Cardiac muscle cell (in vitro differentiated cells and primary cell): ENCODE results near the gene UBE2M. TPM values are rescaled to one million over a fixed set of nuclear protein-coding genes. Genes with fewer than 3 reads are reported as not detected.

Experiments
- DNase-seq, 2 donors: peaks; one replicate each; pipeline versions ENCODE4 v3.0.0 to v3.0.0-alpha.2; 2010 to 2017; ENCODE audit warnings: low read depth in 1 of 2, low spot score in 1 of 2
- H3K27ac ChIP-seq: fragments of 200-600 bp; sonication (generic); 2 replicates; pipeline ENCODE4 v1.5.1; 2016
- H3K27me3 ChIP-seq: fragments of 200-600 bp; sonication (generic); 2 replicates; pipeline ENCODE4 v1.6.0; 2016; ENCODE audit warnings: control low read depth
- H3K36me3 ChIP-seq: fragments of 200-600 bp; sonication (generic); 2 replicates; pipeline ENCODE4 v1.5.1; 2016; ENCODE audit warnings: control low read depth
- H3K4me1 ChIP-seq: fragments of 200-600 bp; sonication (generic); 2 replicates; pipeline ENCODE4 v1.8.1; 2017; ENCODE audit warnings: low read depth, mild to moderate bottlenecking, mixed run types
- H3K4me3 ChIP-seq: fragments of 200-600 bp; sonication (generic); 2 replicates; pipeline ENCODE4 v1.5.1; 2016; ENCODE audit warnings: mild to moderate bottlenecking
- H3K9me3 ChIP-seq: fragments of 200-600 bp; sonication (generic); 2 replicates; pipeline ENCODE4 v1.5.1; 2017; ENCODE audit warnings: low read depth, mild to moderate bottlenecking, control low read depth
- CTCF ChIP-seq: IDR thresholded peaks from 2 replicates; pipeline ENCODE4 v1.5.1; 2012; ENCODE audit warnings: low read depth, mild to moderate bottlenecking, low read length
- polyA plus RNA-seq: library from polyadenylated mRNA; unstranded; fragments of >200 nt; fragmentation: Nextera tagmentation; extraction: Ambion mirVana; gene quantifications from 2 replicates; pipeline ENCODE4 v1.2.1, GENCODE V29; 2016
- total RNA-seq: library from RNA; depleted of rRNA; stranded (reverse); fragments of >200 nt; gene quantifications from 2 replicates; pipeline ENCODE4 v1.2.3, GENCODE V29; 2016

UBE2M gene
- total and polyA plus RNA-seq, 2 experiments from 2014 or later = 70.8 to 177 TPM

- Histone ChIP-seq H3K27me3 (no peaks in the 10 kb centered on the region), H3K9me3 (no peaks in the 10 kb centered on the region), H3K4me3 (peak overlapping the region; percentile 64), H3K4me1 (no peaks in the 10 kb centered on the region), H3K27ac (peak overlapping the region; percentile 94), H3K36me3 (no peaks in the 10 kb centered on the region)
- TF ChIP-seq CTCF = no peak
- no peak for DNase-seq
Measured at GRCh38 chr19:58572026-58572817, 13.8 kb upstream of the UBE2M start.

- no peak for DNase-seq
- H3K27me3 ChIP-seq = no peaks in the 10 kb centered on the region
- no peaks in the 10 kb centered on the region for H3K9me3 ChIP-seq
- no peak overlapping the region for H3K4me3 ChIP-seq
- TF ChIP-seq CTCF = no peak
- no peaks in the 10 kb centered on the region for H3K4me1 ChIP-seq
- H3K36me3 ChIP-seq = no peaks in the 10 kb centered on the region
- H3K27ac ChIP-seq = no peak overlapping the region
Measured at GRCh38 chr19:58571575-58571947, 13.2 kb upstream of the UBE2M start.

DNA sequence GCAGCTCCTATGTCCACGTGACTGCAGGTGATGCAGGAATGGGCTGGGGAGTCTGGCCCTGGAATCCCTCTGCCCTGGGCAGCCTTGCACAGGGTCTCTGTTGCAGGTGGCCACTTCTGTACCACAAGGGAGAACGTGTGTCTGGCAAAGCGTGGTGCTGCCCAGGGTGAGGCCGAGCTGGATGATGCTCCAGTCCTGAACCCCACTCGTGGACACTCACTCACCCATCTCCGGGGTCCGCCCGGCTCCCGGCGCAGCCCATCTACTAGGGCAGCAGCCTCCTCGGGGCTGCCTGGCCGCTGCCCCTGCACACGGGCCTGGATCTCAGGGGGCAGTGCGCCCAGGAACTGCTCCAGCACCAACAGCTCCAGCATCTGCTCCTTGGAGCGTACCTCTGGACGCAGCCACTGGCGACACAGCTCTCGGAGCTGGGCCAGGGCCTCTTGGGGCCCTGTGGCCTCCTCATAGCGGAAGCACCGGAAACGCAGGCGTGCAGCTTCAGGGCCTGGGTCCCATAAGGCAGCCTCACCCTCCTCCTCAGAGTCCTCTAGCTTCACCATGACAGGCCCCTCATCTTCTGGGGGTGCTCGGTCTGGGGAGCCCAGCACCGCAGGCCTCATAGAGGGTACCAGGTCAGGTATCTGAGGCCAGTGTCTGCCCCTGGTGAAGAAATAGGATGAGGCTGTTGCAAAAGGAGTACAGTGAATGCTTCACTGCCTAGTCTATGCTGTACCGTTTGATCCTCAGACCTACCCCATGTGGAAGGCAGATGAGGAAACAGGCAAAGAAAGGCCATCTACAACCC is 12.6 kb upstream of the UBE2M start:
- no peak for DNase-seq
- no peaks in the 10 kb centered on the region for H3K4me1 ChIP-seq
- no peaks in the 10 kb centered on the region for H3K27me3 ChIP-seq
- H3K4me3 ChIP-seq = no peak overlapping the region
- no peaks in the 10 kb centered on the region for H3K36me3 ChIP-seq
- no peak for TF ChIP-seq CTCF
- H3K9me3 ChIP-seq = no peaks in the 10 kb centered on the region
- H3K27ac ChIP-seq = no peak overlapping the region

DNA sequence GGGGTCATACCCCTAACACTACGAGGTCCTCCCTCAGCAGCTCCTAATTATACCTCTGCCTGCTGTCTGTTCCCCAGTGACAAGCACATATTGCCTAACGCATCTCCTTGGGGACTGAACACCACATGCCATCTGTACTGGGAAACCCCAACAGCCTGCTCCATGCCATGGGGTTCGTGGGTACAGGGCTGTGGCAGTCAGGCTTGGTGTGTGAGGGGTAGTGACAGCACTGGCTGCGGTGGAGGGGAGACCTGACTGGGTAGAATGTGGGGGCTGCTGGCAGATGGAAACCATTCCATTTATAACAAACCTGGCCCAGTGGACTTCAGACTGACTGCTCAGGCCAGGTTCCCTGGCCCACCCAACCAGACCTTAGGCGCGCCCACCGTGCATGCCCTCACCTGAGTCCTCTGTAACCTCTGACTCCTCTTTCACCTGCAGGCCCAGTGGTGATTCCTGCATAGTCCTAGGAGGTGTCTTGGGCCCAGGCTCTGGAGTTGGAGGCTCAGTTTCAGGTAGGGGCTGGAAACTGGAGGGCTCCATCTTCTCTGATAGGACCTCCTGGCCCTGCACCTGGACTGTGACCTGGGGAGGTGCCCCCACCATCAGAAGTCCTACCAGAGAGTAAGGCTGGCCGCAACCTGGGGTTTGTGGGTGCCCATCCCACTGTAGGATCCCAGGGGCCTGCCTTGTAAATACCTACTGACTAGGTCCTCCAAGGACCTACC is 11.7 kb upstream of the UBE2M start:
- no peak for TF ChIP-seq CTCF
- Histone ChIP-seq H3K4me3 (no peak overlapping the region), H3K4me1 (no peaks in the 10 kb centered on the region), H3K27ac (no peak overlapping the region), H3K27me3 (no peaks in the 10 kb centered on the region), H3K9me3 (no peaks in the 10 kb centered on the region), H3K36me3 (no peaks in the 10 kb centered on the region)
- DNase-seq = no peak

GRCh38 chr19:58569191-58569942 is 11.0 kb upstream of the UBE2M start:
- Histone ChIP-seq H3K9me3 (no peaks in the 10 kb centered on the region), H3K27me3 (no peaks in the 10 kb centered on the region), H3K4me1 (no peaks in the 10 kb centered on the region), H3K36me3 (no peaks in the 10 kb centered on the region), H3K27ac (no peak overlapping the region), H3K4me3 (no peak overlapping the region)
- no peak for DNase-seq
- no peak for TF ChIP-seq CTCF
